HEK293 (cell line): ENCODE measurements around the gene CPN2.

ENCODE experiments used
- GFI1B ChIP-seq: fragments of 450-650 bp; formaldehyde crosslinking; IDR thresholded peaks from 2 replicates; pipeline ENCODE4 v1.5.1; 2016; ENCODE audit warnings: missing biosample characterization, missing genetic modification characterization
- GLI4 ChIP-seq: fragments of 450-650 bp; formaldehyde crosslinking; IDR thresholded peaks from 2 replicates; pipeline ENCODE4 v1.5.1; 2016; ENCODE audit warnings: missing biosample characterization, missing genetic modification characterization
- OSR2 ChIP-seq: fragments of 450-650 bp; formaldehyde crosslinking; IDR thresholded peaks from 2 replicates; pipeline ENCODE4 v1.5.1; 2016; ENCODE audit warnings: missing biosample characterization, missing genetic modification characterization
- PRDM1 ChIP-seq: fragments of 450-650 bp; formaldehyde crosslinking; IDR thresholded peaks from 2 replicates; pipeline ENCODE4; 2016; ENCODE audit warnings: missing biosample characterization, missing genetic modification characterization
- SALL2 ChIP-seq: fragments of 450-650 bp; formaldehyde crosslinking; IDR thresholded peaks from 2 replicates; pipeline ENCODE4 v1.5.0; 2017; ENCODE audit warnings: missing biosample characterization, mild to moderate bottlenecking, missing genetic modification characterization, borderline replicate concordance
- YY2 ChIP-seq: fragments of 450-650 bp; formaldehyde crosslinking; IDR thresholded peaks from 2 replicates; pipeline ENCODE4 v1.5.1; 2016; ENCODE audit warnings: missing biosample characterization, missing genetic modification characterization
- ZBTB1 ChIP-seq: fragments of 450-650 bp; formaldehyde crosslinking; IDR thresholded peaks from 2 replicates; pipeline ENCODE4 v1.5.1; 2016; ENCODE audit warnings: missing biosample characterization, missing genetic modification characterization
- ZBTB48 ChIP-seq: fragments of 450-650 bp; formaldehyde crosslinking; IDR thresholded peaks from 2 replicates; pipeline ENCODE4 v1.5.1; 2016; ENCODE audit warnings: missing biosample characterization, missing genetic modification characterization
- ZFP69B ChIP-seq: fragments of 450-650 bp; formaldehyde crosslinking; IDR thresholded peaks from 2 replicates; pipeline ENCODE4 v1.5.1; 2016; ENCODE audit warnings: missing biosample characterization, missing genetic modification characterization
- ZNF10 ChIP-seq: fragments of 450-650 bp; formaldehyde crosslinking; IDR thresholded peaks from 2 replicates; pipeline ENCODE4 v1.5.1; 2017; ENCODE audit warnings: missing biosample characterization, missing genetic modification characterization
- ZNF114 ChIP-seq: fragments of 450-650 bp; formaldehyde crosslinking; IDR thresholded peaks from 2 replicates; pipeline ENCODE4 v1.5.0; 2017; ENCODE audit warnings: missing biosample characterization, missing genetic modification characterization
- ZNF132 ChIP-seq: fragments of 450-650 bp; formaldehyde crosslinking; IDR thresholded peaks from 2 replicates; pipeline ENCODE4 v1.5.1; 2017; ENCODE audit warnings: missing biosample characterization, missing genetic modification characterization, borderline replicate concordance
- ZNF138 ChIP-seq: fragments of 450-650 bp; formaldehyde crosslinking; IDR thresholded peaks from 2 replicates; pipeline ENCODE4 v1.5.1; 2016; ENCODE audit warnings: missing biosample characterization, missing genetic modification characterization, borderline replicate concordance
- ZNF211 ChIP-seq: fragments of 450-650 bp; formaldehyde crosslinking; IDR thresholded peaks from 2 replicates; pipeline ENCODE4 v1.5.1; 2016; ENCODE audit warnings: low read depth, missing biosample characterization, missing genetic modification characterization
- ZNF366 ChIP-seq: fragments of 450-650 bp; formaldehyde crosslinking; conservative IDR thresholded peaks from 2 replicates; pipeline ENCODE4 v1.5.1; 2016; ENCODE audit warnings: missing biosample characterization, missing genetic modification characterization
- ZNF548 ChIP-seq: fragments of 450-650 bp; formaldehyde crosslinking; IDR thresholded peaks from 2 replicates; pipeline ENCODE4 v1.5.1; 2016; ENCODE audit warnings: missing biosample characterization, missing genetic modification characterization
- ZNF624 ChIP-seq: fragments of 450-650 bp; formaldehyde crosslinking; IDR thresholded peaks from 2 replicates; pipeline ENCODE4 v1.5.1; 2017; ENCODE audit warnings: missing biosample characterization, missing genetic modification characterization
- ZNF658 ChIP-seq: fragments of 450-650 bp; formaldehyde crosslinking; IDR thresholded peaks from 2 replicates; pipeline ENCODE4; 2016; ENCODE audit warnings: missing biosample characterization, missing genetic modification characterization
- ZNF677 ChIP-seq: fragments of 450-650 bp; IDR thresholded peaks from 2 replicates; pipeline ENCODE4 v1.5.0; 2018; ENCODE audit warnings: missing biosample characterization, mild to moderate bottlenecking, missing genetic modification characterization, moderate library complexity
- ZNF792 ChIP-seq: fragments of 450-650 bp; formaldehyde crosslinking; IDR thresholded peaks from 2 replicates; pipeline ENCODE4 v1.5.1; 2016; ENCODE audit warnings: missing biosample characterization, missing genetic modification characterization
- TF ChIP-seq, protein P1 (sequence below): fragments of 450-650 bp; IDR thresholded peaks from 2 replicates; pipeline ENCODE4 v1.5.1; 2018; ENCODE audit warnings: missing biosample characterization, mild to moderate bottlenecking, missing genetic modification characterization
- TF ChIP-seq, protein P2 (sequence below): fragments of 450-650 bp; formaldehyde crosslinking; IDR thresholded peaks from 2 replicates; pipeline ENCODE4 v1.5.1; 2016; ENCODE audit warnings: missing biosample characterization, missing genetic modification characterization
- TF ChIP-seq, protein P3 (sequence below): fragments of 450-650 bp; formaldehyde crosslinking; IDR thresholded peaks from 2 replicates; pipeline ENCODE4 v1.5.1; 2016; ENCODE audit warnings: missing biosample characterization, missing genetic modification characterization
- TF ChIP-seq, protein P4 (sequence below): fragments of 450-650 bp; formaldehyde crosslinking; IDR thresholded peaks from 2 replicates; pipeline ENCODE4 v1.5.1; 2016; ENCODE audit warnings: missing biosample characterization, missing genetic modification characterization
- TF ChIP-seq, protein P5 (sequence below): fragments of 450-650 bp; formaldehyde crosslinking; IDR thresholded peaks from 2 replicates; pipeline ENCODE4 v1.5.1; 2017; ENCODE audit warnings: missing biosample characterization, mild to moderate bottlenecking, missing genetic modification characterization, moderate library complexity
- TF ChIP-seq, protein P6 (sequence below): fragments of 450-650 bp; formaldehyde crosslinking; IDR thresholded peaks from 2 replicates; pipeline ENCODE4 v1.5.1; 2017; ENCODE audit warnings: missing biosample characterization, missing genetic modification characterization

The CPN2 gene

DNA sequence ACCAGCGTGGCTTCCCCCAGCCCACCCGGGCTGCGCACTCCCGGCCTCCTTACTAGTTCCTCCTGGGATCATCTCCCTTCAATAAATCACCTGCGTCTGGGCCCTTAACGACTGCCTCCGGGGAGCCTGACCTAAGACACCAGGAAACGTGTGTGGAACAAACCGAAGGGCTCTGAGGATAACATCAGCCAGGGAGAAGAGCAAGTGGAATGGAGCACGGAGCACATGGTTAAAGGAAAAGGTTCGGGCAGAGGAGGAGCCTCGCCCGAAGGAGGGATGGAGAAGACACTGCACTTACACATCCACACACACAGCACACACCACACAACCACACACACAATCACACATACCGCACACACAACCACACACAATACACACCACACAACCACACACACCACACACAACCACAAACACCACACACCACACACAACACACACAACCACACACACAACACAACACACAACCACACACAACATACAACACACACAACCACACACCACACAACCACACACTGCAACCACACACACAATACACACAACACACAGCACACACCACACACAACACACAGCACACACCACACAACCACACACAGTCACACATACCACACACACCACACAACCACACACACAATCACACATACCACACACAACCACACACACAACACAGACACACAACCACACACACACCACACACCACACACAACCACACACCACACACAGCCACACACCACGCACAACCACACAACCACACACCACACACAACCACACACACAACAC lies 24.7 kb downstream of the CPN2 start (continued):
- TF ChIP-seq, protein P1, sequence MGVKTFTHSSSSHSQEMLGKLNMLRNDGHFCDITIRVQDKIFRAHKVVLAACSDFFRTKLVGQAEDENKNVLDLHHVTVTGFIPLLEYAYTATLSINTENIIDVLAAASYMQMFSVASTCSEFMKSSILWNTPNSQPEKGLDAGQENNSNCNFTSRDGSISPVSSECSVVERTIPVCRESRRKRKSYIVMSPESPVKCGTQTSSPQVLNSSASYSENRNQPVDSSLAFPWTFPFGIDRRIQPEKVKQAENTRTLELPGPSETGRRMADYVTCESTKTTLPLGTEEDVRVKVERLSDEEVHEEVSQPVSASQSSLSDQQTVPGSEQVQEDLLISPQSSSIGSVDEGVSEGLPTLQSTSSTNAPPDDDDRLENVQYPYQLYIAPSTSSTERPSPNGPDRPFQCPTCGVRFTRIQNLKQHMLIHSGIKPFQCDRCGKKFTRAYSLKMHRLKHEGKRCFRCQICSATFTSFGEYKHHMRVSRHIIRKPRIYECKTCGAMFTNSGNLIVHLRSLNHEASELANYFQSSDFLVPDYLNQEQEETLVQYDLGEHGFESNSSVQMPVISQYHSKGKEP (tag by site-specific recombination) = no peak
- peak; percentile 16; the same call in 1 of the 2 replicates for TF ChIP-seq PRDM1 (tag by site-specific recombination)
- TF ChIP-seq ZBTB48 = no peak
- peak; percentile 60; the same call in 1 of the 2 replicates for TF ChIP-seq ZNF366
- no peak for TF ChIP-seq ZNF792
- TF ChIP-seq ZNF211 (tag by site-specific recombination) = no peak
- TF ChIP-seq ZNF10 (tag by site-specific recombination) = no peak
- TF ChIP-seq ZNF658 (tag by site-specific recombination) = no peak
- no peak for TF ChIP-seq ZNF677 (tag by site-specific recombination)
- no peak; the same call in none of the 2 replicates for TF ChIP-seq SALL2 (tag by site-specific recombination)
- no peak for TF ChIP-seq ZBTB1 (tag by site-specific recombination)
- TF ChIP-seq, protein P2, sequence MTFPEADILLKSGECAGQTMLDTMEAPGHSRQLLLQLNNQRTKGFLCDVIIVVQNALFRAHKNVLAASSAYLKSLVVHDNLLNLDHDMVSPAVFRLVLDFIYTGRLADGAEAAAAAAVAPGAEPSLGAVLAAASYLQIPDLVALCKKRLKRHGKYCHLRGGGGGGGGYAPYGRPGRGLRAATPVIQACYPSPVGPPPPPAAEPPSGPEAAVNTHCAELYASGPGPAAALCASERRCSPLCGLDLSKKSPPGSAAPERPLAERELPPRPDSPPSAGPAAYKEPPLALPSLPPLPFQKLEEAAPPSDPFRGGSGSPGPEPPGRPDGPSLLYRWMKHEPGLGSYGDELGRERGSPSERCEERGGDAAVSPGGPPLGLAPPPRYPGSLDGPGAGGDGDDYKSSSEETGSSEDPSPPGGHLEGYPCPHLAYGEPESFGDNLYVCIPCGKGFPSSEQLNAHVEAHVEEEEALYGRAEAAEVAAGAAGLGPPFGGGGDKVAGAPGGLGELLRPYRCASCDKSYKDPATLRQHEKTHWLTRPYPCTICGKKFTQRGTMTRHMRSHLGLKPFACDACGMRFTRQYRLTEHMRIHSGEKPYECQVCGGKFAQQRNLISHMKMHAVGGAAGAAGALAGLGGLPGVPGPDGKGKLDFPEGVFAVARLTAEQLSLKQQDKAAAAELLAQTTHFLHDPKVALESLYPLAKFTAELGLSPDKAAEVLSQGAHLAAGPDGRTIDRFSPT (tag by site-specific recombination) = peak; percentile 9; the same call in 1 of the 2 replicates
- peak; percentile 67; the same call in 1 of the 2 replicates for TF ChIP-seq ZFP69B
- TF ChIP-seq, protein P3, sequence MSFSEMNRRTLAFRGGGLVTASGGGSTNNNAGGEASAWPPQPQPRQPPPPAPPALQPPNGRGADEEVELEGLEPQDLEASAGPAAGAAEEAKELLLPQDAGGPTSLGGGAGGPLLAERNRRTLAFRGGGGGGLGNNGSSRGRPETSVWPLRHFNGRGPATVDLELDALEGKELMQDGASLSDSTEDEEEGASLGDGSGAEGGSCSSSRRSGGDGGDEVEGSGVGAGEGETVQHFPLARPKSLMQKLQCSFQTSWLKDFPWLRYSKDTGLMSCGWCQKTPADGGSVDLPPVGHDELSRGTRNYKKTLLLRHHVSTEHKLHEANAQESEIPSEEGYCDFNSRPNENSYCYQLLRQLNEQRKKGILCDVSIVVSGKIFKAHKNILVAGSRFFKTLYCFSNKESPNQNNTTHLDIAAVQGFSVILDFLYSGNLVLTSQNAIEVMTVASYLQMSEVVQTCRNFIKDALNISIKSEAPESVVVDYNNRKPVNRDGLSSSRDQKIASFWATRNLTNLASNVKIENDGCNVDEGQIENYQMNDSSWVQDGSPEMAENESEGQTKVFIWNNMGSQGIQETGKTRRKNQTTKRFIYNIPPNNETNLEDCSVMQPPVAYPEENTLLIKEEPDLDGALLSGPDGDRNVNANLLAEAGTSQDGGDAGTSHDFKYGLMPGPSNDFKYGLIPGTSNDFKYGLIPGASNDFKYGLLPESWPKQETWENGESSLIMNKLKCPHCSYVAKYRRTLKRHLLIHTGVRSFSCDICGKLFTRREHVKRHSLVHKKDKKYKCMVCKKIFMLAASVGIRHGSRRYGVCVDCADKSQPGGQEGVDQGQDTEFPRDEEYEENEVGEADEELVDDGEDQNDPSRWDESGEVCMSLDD (tag by site-specific recombination) = no peak
- TF ChIP-seq, protein P4, sequence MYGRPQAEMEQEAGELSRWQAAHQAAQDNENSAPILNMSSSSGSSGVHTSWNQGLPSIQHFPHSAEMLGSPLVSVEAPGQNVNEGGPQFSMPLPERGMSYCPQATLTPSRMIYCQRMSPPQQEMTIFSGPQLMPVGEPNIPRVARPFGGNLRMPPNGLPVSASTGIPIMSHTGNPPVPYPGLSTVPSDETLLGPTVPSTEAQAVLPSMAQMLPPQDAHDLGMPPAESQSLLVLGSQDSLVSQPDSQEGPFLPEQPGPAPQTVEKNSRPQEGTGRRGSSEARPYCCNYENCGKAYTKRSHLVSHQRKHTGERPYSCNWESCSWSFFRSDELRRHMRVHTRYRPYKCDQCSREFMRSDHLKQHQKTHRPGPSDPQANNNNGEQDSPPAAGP (tag by site-specific recombination) = peak; percentile 75; the same call in 1 of the 2 replicates
- TF ChIP-seq ZNF624 (tag by site-specific recombination) = no peak
- TF ChIP-seq OSR2 (tag by site-specific recombination) = no peak; the same call in 1 of the 2 replicates
- TF ChIP-seq GFI1B (tag by site-specific recombination) = no peak
- TF ChIP-seq, protein P5, sequence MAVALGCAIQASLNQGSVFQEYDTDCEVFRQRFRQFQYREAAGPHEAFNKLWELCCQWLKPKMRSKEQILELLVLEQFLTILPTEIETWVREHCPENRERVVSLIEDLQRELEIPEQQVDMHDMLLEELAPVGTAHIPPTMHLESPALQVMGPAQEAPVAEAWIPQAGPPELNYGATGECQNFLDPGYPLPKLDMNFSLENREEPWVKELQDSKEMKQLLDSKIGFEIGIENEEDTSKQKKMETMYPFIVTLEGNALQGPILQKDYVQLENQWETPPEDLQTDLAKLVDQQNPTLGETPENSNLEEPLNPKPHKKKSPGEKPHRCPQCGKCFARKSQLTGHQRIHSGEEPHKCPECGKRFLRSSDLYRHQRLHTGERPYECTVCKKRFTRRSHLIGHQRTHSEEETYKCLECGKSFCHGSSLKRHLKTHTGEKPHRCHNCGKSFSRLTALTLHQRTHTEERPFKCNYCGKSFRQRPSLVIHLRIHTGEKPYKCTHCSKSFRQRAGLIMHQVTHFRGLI (tag by site-specific recombination) = no peak
- TF ChIP-seq ZNF138 (tag by site-specific recombination) = no peak
- TF ChIP-seq YY2 (tag by site-specific recombination) = no peak
- no peak for TF ChIP-seq ZNF548 (tag by site-specific recombination)
- no peak; the same call in 1 of the 2 replicates for TF ChIP-seq ZNF114 (tag by site-specific recombination)
- TF ChIP-seq, protein P6, sequence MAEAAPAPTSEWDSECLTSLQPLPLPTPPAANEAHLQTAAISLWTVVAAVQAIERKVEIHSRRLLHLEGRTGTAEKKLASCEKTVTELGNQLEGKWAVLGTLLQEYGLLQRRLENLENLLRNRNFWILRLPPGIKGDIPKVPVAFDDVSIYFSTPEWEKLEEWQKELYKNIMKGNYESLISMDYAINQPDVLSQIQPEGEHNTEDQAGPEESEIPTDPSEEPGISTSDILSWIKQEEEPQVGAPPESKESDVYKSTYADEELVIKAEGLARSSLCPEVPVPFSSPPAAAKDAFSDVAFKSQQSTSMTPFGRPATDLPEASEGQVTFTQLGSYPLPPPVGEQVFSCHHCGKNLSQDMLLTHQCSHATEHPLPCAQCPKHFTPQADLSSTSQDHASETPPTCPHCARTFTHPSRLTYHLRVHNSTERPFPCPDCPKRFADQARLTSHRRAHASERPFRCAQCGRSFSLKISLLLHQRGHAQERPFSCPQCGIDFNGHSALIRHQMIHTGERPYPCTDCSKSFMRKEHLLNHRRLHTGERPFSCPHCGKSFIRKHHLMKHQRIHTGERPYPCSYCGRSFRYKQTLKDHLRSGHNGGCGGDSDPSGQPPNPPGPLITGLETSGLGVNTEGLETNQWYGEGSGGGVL = no peak
- TF ChIP-seq GLI4 = peak; percentile 73
- TF ChIP-seq ZNF132 = no peak
